KG1 (cell line): ENCODE results near the gene TSPAN18.

Experiments used
- DNase-seq: peaks from one replicate; lab custom pipeline; 2025; lab: John Stamatoyannopoulos, UW

TSPAN18 gene

GRCh38 chr11:44823868-44824267 is 97.1 kb downstream of the TSPAN18 start:
- no peak for DNase-seq

- no peak for DNase-seq
Measured at GRCh38 chr11:44824300-44824704, 97.5 kb downstream of the TSPAN18 start.

GRCh38 chr11:44825058-44825785 is 98.5 kb downstream of the TSPAN18 start:
- no peak for DNase-seq

GRCh38 chr11:44826922-44827643 is 100.3 kb downstream of the TSPAN18 start:
- DNase-seq, result no peak

GRCh38 chr11:44828296-44828695 is 101.5 kb downstream of the TSPAN18 start:
- DNase-seq, result no peak

GRCh38 chr11:44829838-44830237 is 103.1 kb downstream of the TSPAN18 start:
- DNase-seq, result no peak

GRCh38 chr11:44831605-44832394 is 105.0 kb downstream of the TSPAN18 start:
- DNase-seq, result no peak

GRCh38 chr11:44832452-44832851 is 105.7 kb downstream of the TSPAN18 start:
- DNase-seq, result no peak

GRCh38 chr11:44833221-44833876 is 106.6 kb downstream of the TSPAN18 start:
- DNase-seq, result no peak

- no peak for DNase-seq
Measured at GRCh38 chr11:44833877-44834452, 107.2 kb downstream of the TSPAN18 start.

GRCh38 chr11:44834846-44835245 is 108.1 kb downstream of the TSPAN18 start:
- no peak for DNase-seq

GRCh38 chr11:44835296-44835695 is 108.5 kb downstream of the TSPAN18 start:
- DNase-seq, result no peak

- DNase-seq, result no peak
Measured at GRCh38 chr11:44835938-44836337, 109.2 kb downstream of the TSPAN18 start.

- no peak for DNase-seq
Measured at GRCh38 chr11:44837661-44838060, 110.9 kb downstream of the TSPAN18 start.

- no peak for DNase-seq
Measured at GRCh38 chr11:44839458-44840084, 112.8 kb downstream of the TSPAN18 start.

GRCh38 chr11:44840085-44840478 is 113.3 kb downstream of the TSPAN18 start:
- DNase-seq, result no peak

- DNase-seq, result no peak
Measured at GRCh38 chr11:44840521-44841251, 113.9 kb downstream of the TSPAN18 start.

- DNase-seq, result no peak
Measured at GRCh38 chr11:44842220-44842619, 115.5 kb downstream of the TSPAN18 start.

GRCh38 chr11:44846852-44847251 is 120.1 kb downstream of the TSPAN18 start:
- DNase-seq, result no peak

GRCh38 chr11:44847316-44847715 is 120.6 kb downstream of the TSPAN18 start:
- DNase-seq, result no peak
